ENCODE data around the gene NUDT7.

DNA sequence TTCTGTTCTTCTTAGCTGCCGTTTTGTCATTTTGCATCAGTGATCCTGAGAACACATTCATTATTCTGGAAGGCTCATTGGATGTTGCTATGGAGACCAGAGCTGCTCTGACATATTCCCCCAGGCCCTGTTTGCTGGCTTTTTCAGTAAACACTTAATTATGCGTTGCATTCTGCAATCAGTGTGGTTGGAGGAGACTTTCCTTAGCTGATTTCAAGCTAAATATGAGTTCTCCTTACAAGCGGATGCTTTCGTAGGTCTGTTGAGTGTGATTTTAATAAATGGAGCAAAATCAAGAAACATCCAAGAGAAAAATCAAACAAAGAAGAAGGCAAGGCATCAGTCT lies 38.2 kb upstream of the NUDT7 start:
- TF ChIP-seq, protein P1, sequence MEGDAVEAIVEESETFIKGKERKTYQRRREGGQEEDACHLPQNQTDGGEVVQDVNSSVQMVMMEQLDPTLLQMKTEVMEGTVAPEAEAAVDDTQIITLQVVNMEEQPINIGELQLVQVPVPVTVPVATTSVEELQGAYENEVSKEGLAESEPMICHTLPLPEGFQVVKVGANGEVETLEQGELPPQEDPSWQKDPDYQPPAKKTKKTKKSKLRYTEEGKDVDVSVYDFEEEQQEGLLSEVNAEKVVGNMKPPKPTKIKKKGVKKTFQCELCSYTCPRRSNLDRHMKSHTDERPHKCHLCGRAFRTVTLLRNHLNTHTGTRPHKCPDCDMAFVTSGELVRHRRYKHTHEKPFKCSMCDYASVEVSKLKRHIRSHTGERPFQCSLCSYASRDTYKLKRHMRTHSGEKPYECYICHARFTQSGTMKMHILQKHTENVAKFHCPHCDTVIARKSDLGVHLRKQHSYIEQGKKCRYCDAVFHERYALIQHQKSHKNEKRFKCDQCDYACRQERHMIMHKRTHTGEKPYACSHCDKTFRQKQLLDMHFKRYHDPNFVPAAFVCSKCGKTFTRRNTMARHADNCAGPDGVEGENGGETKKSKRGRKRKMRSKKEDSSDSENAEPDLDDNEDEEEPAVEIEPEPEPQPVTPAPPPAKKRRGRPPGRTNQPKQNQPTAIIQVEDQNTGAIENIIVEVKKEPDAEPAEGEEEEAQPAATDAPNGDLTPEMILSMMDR (IDR thresholded peaks at IDR 0.05): no peak
- no peak for TF ChIP-seq POLR2A (IDR thresholded peaks at IDR 0.05)

All from Peyer's patch (tissue), 4 donors.